Stimulated activated naive CD8-positive, alpha-beta T cell treated with anti-CD3 and anti-CD28 coated beads, Interleukin-15, Interleukin-2, amounts not matched to agents 100 U/mL and 50 U/mL, for 24 hours (primary cell): ENCODE results near the gene PANX1.
"Not testable (repeated sequence)": the region's sequence is repeated elsewhere in the genome, so short reads cannot be mapped to it uniquely, and the experiment has no call there.

Experiments used
- ATAC-seq: fragments of 150-1000 bp; cut with Tn5 transposase; one replicate; pipeline ENCODE4 v1.10.0; 2021
- DNase-seq: peaks from one replicate; pipeline ENCODE4 v3.0.0; 2021

The PANX1 gene

DNA sequence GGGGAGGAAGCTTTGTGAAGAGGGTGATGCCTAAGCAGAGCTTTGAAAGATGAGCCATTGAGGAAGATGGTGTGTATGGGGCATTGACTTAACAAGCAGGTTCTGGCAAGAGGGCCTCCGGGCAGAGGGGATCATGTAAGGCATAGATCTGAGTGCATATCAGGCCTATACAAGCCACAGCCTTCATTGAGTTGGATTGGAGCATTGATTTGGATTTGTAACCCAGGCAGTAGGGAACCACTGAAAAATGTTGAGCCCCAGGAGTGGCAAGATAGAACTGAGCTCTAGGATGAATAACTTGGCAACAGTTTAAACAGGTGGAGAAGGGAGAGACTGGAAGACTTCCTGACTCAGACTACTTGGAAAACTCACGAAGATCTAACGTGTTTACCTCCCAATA lies 21.4 kb downstream of the PANX1 start:
- no peak for DNase-seq
- ATAC-seq, result no peak

DNA sequence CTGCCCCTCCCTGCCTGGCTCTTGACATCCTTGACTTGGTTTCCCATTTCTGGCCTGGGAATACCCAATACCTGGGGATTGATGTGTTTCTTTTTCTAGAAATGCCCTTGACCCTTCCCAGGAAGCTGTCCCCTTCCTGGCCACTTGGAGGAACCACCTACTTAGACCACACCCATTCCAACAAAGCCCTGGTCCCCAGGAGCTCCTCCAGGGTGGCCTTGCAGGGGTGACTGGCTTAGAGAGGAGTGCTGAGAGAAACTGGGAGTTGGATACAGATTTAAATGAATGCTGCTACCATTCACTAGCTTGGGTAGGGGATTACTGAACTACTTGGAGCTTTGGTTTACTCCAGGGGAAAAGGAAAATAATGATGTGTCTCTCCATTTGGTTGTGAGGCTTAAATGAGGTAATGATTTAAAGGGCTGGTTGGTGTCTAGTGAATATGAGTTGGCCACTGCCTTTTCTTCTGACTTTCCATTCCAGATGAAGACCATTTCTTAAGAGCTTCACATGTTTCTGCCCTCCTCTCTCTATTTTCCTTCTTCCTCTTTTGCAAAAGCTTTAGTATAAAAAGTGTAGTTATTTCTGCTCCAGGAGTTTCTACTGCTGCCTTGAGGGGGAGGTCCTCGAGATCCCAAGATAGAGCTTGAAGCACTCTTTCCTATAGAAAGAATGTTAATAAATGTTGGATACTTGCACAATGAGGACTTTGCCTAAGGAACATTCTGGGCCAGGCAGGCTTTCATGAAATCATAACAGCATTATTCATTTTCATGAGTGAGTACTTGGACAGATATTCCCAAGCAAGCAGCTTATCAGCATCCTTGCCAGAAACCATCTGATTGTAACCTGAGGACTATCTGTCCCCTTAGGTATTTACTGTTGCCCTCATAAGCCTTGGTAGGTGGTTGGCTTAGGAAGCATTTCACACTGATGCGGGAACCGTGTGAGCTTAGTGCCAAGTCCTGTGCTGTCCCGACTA lies 22.4 kb downstream of the PANX1 start:
- no peak for DNase-seq
- no peak for ATAC-seq

- peak; percentile 94 for ATAC-seq
- peak; percentile 35 for DNase-seq
Observed at GRCh38 chr11:94151903-94152677, 23.4 kb downstream of the PANX1 start.

- DNase-seq (no peak), ATAC-seq (no peak)
Observed at GRCh38 chr11:94152678-94153065, 24.0 kb downstream of the PANX1 start.

GRCh38 chr11:94153320-94153719 lies 24.7 kb downstream of the PANX1 start:
- DNase-seq (no peak), ATAC-seq (no peak)

- no peak for DNase-seq
- ATAC-seq, result no peak
Observed at GRCh38 chr11:94154095-94154856, 25.6 kb downstream of the PANX1 start.

DNA sequence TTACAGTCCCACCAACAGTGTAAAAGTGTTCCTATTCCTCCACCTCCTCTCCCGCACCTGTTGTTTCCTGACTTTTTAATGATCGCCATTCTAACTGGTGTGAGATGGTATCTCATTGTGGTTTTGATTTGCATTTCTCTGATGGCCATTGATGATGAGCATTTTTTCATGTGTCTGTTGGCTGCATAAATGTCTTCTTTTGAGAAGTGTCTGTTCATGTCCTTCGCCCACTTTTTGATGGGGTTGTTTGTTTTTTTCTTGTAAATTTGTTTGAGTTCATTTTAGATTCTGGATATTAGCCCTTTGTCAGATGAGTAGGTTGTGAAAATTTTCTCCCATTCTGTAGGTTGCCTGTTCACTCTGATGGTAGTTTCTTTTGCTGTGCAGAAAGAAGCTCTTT lies 28.7 kb downstream of the PANX1 start:
- not testable (repeated sequence) for ATAC-seq, DNase-seq

DNA sequence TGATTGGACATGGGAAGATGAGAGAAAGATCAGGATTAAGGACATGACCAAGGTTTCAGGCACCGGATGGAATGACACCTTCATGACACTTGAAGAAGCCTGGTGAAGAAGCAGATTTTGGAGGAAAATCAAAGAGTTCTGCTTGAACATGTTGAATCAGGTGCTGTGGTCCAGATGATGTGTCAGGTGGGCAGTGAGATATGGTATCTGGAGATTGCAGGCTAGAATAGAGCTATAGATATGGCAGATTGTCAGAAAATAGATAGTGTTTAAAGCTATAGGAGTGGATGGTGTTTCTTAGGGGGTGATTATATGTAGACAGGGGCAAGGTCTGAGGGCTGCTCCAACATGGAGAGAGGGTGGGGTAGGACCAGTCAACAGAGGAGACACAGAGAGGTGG lies 40.2 kb downstream of the PANX1 start:
- DNase-seq (no peak), ATAC-seq (no peak)

DNA sequence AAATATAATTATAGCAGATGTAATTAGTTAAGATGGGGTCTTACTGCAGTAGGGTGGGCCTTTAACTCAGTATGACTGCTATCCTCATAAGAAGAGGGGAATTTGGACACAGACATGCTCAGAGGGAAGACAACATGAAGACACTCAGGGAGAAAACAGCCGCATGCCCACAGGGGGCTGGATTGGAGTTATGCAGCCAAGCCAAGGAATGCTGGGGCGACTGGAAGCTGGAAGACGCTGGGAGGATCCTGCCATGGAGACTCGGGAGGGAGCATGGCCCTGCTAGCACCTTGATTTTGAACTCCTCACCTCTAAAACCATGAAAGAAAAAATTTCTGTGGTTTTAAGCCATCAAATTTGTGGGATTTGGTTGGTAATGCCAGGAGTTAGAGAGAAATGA lies 40.9 kb downstream of the PANX1 start:
- DNase-seq, result no peak
- no peak for ATAC-seq

- ATAC-seq (no peak), DNase-seq (no peak)
Observed at GRCh38 chr11:94169930-94170545, 41.4 kb downstream of the PANX1 start.

GRCh38 chr11:94170953-94171352 lies 42.3 kb downstream of the PANX1 start:
- DNase-seq (no peak), ATAC-seq (no peak)

DNA sequence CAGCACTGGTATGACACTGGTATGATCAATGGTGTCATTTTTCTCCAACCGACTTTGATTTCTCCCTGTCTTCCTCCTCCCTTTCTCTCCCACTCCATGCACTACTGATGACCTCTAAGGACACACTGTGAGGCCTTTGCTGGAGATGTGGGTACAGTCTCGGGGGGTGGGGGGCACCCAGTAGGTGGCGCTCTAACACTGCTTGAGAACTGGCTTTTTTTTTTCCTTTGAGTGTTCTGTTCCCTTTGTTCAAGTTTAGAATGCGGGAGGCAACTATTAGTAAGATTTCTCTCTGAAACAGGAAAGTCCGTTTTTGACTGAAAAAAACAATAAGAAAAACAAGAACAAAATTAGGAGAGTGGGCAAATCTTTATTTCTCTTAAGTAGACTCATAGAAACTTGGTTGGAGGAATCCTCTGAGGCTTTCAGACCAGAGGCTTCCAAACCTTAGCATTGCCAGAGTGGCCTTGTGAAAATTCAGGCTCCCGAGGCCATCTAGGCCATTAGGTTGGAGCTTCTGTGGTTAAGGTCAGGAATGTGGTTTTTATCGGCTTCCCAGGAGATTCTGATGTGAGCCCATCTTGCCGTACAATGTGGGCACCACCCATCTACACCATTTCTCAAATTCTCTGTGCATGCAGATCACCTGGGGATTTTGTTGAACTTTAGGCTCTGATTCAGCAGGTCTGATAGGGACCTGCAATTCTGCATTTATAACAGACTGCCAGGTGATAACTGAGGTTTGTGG lies 43.2 kb downstream of the PANX1 start:
- no peak for ATAC-seq

DNA sequence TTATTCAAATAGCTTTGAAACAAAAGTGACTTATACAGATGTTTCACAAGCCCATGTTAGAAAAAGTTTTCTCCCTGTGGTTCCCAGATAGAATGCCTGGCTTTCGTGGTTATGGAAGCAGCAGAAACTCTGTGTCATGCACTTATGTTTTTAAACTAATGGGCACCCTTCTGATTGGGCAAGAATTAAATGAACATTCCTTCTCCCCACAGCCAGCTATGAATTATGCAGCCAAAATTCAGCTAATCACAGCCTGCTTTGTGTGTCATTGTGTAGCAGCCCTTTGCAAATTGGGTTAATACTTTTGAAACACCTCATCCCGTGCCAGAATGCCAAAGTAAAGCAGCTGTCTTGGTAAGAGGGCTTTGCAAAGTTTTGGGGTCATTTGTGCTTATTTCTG lies 46.9 kb downstream of the PANX1 start:
- no peak for ATAC-seq
- DNase-seq, result no peak

More for the DNA sequence above, 43.2 kb downstream of the PANX1 start:
- DNase-seq, result peak; percentile 58

DNA sequence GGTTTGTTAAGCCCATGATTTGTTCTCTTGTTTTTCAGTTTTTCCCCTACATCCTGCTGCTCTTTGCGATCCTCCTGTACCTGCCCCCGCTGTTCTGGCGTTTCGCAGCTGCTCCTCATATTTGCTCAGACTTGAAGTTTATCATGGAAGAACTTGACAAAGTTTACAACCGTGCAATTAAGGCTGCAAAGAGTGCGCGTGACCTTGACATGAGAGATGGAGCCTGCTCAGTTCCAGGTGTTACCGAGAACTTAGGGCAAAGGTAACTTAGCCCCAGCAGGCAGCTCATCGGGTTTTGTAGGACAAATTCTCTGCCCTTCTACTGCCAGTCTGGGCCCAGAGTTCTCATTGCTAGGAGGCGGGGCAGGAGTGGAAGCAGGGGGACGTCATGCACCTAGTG lies 49.7 kb downstream of the PANX1 start:
- ATAC-seq (no peak), DNase-seq (no peak)

GRCh38 chr11:94179696-94180095 lies 51.1 kb downstream of the PANX1 start:
- ATAC-seq (no peak), DNase-seq (no peak)

DNA sequence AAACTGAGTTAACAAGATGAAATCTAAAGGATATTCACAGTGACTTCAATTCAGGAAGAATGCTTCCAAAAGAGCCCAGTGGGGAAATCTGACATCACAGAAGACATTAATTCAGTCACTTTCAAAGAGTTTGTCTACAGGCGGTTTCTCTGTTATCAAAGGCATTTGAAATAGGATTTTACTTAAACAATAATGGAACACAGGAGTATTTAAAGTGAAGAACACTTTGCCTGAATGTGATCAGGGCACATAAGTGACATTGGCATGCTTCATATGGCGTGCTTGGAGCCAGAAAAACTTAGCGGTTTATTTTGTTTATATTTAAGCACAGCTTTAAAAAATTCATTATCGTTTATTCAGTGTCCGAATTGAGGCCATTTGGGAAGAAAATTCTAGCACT lies 52.9 kb downstream of the PANX1 start:
- DNase-seq (no peak), ATAC-seq (no peak)

GRCh38 chr11:94181943-94182342 lies 53.3 kb downstream of the PANX1 start:
- ATAC-seq (no peak), DNase-seq (no peak)

- ATAC-seq, result no peak
Observed at GRCh38 chr11:94183251-94183885, 54.7 kb downstream of the PANX1 start.

GRCh38 chr11:94183886-94184264 lies 55.2 kb downstream of the PANX1 start:
- no peak for ATAC-seq
- DNase-seq, result peak; percentile 50

More at GRCh38 chr11:94183251-94183885, 54.7 kb downstream of the PANX1 start:
- DNase-seq, result no peak

DNA sequence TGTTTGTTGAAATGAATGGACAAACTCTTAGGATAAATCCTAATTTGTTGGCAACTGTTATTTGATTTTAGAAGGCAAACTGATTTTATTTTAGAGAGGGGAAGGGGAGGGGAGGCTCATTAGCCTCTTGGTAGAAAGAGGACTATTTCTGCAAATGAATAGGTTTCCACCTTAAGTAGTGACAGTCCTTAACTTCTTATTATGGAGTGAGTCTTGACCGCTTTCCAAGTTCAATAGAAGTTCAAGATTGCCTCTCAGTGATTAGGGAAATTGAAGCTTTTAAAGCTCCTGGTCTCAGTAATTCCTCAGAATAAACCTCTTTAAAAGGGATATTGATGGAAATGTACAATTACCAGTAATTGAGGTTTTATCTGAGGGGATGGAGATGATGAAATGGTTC lies 55.7 kb downstream of the PANX1 start:
- no peak for DNase-seq
- no peak for ATAC-seq

- ATAC-seq (no peak), DNase-seq (no peak)
Observed at GRCh38 chr11:94184846-94185245, 56.2 kb downstream of the PANX1 start.
